Measurements from ENCODE around the gene CACNB4.

CACNB4 gene

DNA sequence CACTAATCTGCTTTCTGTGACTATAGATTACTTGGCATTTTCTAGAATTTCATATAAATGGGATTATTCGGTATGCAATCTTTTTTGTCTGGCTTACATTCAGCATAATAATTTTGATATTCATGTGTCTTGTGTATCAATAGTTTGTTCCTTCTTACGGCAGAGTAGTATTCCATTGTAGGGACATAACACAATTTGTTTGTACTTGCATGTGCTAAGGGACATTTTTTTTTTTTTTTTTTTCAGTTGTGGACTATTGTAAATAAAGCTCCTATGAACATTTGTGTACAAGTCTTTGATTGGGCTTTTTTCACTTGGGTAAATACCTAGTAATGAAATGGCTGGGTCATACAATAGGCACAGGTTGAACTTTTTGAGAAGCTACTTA lies 315.7 kb downstream of the CACNB4 start:
- TF ChIP-seq TAF1 (IDR thresholded peaks at IDR 0.05; ENCODE audit: borderline replicate concordance, insufficient read depth, low read length) = no peak
- TF ChIP-seq SIN3A (IDR thresholded peaks at IDR 0.05; ENCODE audit: borderline replicate concordance, insufficient read depth, low read length) = no peak
- TF ChIP-seq, protein P1, sequence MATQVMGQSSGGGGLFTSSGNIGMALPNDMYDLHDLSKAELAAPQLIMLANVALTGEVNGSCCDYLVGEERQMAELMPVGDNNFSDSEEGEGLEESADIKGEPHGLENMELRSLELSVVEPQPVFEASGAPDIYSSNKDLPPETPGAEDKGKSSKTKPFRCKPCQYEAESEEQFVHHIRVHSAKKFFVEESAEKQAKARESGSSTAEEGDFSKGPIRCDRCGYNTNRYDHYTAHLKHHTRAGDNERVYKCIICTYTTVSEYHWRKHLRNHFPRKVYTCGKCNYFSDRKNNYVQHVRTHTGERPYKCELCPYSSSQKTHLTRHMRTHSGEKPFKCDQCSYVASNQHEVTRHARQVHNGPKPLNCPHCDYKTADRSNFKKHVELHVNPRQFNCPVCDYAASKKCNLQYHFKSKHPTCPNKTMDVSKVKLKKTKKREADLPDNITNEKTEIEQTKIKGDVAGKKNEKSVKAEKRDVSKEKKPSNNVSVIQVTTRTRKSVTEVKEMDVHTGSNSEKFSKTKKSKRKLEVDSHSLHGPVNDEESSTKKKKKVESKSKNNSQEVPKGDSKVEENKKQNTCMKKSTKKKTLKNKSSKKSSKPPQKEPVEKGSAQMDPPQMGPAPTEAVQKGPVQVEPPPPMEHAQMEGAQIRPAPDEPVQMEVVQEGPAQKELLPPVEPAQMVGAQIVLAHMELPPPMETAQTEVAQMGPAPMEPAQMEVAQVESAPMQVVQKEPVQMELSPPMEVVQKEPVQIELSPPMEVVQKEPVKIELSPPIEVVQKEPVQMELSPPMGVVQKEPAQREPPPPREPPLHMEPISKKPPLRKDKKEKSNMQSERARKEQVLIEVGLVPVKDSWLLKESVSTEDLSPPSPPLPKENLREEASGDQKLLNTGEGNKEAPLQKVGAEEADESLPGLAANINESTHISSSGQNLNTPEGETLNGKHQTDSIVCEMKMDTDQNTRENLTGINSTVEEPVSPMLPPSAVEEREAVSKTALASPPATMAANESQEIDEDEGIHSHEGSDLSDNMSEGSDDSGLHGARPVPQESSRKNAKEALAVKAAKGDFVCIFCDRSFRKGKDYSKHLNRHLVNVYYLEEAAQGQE (IDR thresholded peaks at IDR 0.05; ENCODE audit: insufficient read depth in 1 of 2, low read depth in 2 of 2, low read length in 2 of 2) = no peak
- TF ChIP-seq POLR2AphosphoS5 (IDR thresholded peaks at IDR 0.05; ENCODE audit: low read depth, low read length) = no peak
- no peak for TF ChIP-seq FOXP2 (optimal IDR thresholded peaks at IDR 0.05; ENCODE audit: borderline replicate concordance, extremely low read depth, extremely low read length, insufficient read depth)

Data from PFSK-1 (cell line).